CD4-positive, alpha-beta T cell (primary cell): ENCODE data around the gene SMARCD1. TPM values are rescaled to one million over a fixed set of nuclear protein-coding genes. Genes with fewer than 3 reads are reported as not detected.

Experiments used
- ATAC-seq: fragments of 200-7000 bp; cut with Tn5 transposase; one replicate; pipeline ENCODE4 v1.10.0; 2022; ENCODE audit warnings: mild to moderate bottlenecking; ENCODE audit not compliant: poor library complexity
- CTCF ChIA-PET: fragments of 350-600 bp; sonication (Branson Sonifier 250); formaldehyde crosslinking; loops from one replicate; lab custom pipeline; 2021; ENCODE audit warnings: antibody characterized with exemption, inconsistent platforms; lab: Charles Lee
- POLR2A ChIA-PET: fragments of 350-600 bp; sonication (Branson Sonifier 250); formaldehyde crosslinking; loops from one replicate; lab custom pipeline; 2021; ENCODE audit warnings: antibody characterized with exemption, inconsistent platforms; lab: Charles Lee
- DNase-seq, 14 experiments: peaks; one replicate each; pipeline ENCODE4 v3.0.0-alpha.2; 2013 to 2020; ENCODE audit warnings: mixed read lengths in 2 of 14
- H3K27ac ChIP-seq, 2 donors: one replicate each; pipeline versions ENCODE4 v1.5.1 to v1.7.0; 2013; ENCODE audit warnings: low read length in 2 of 2, low read depth in 1 of 2, mild to moderate bottlenecking in 1 of 2
- H3K27me3 ChIP-seq, 2 experiments: 1 replicate in 1 of 2; 2 replicates in 1 of 2; pipeline versions ENCODE4 v1.6.1 to v1.7.0; 2013; ENCODE audit warnings: low read length in 2 of 2, control low read depth in 1 of 2, mild to moderate bottlenecking in 1 of 2, moderate library complexity in 1 of 2; ENCODE audit not compliant: insufficient read depth in 2 of 2, control insufficient read depth in 1 of 2
- H3K36me3 ChIP-seq: one replicate; pipeline ENCODE4 v1.6.1; 2013; ENCODE audit warnings: low read length, control low read depth; ENCODE audit not compliant: insufficient read depth
- H3K4me1 ChIP-seq: one replicate; pipeline ENCODE4 v1.6.1; 2013; ENCODE audit warnings: low read length, control low read depth; ENCODE audit not compliant: insufficient read depth
- H3K4me3 ChIP-seq: one replicate; pipeline ENCODE4 v1.5.1; 2013; ENCODE audit warnings: mild to moderate bottlenecking, low read length, moderate library complexity
- H3K9me3 ChIP-seq, 2 experiments: 1 replicate in 1 of 2; 2 replicates in 1 of 2; pipeline versions ENCODE4 v1.6.1 to v1.7.0; 2013; ENCODE audit warnings: low read length in 2 of 2, mild to moderate bottlenecking in 2 of 2, control low read depth in 1 of 2, moderate library complexity in 1 of 2; ENCODE audit not compliant: control insufficient read depth in 1 of 2, insufficient read depth in 1 of 2
- H3K27ac Mint-ChIP-seq: one replicate; pipeline ENCODE4 v1.8.0; 2020; ENCODE audit warnings: mixed read lengths
- H3K27me3 Mint-ChIP-seq: one replicate; pipeline ENCODE4 v1.8.0; 2021; ENCODE audit warnings: mixed read lengths
- H3K36me3 Mint-ChIP-seq: one replicate; pipeline ENCODE4 v1.8.0; 2021; ENCODE audit warnings: low read depth, mixed read lengths
- H3K4me1 Mint-ChIP-seq: one replicate; pipeline ENCODE4 v1.8.0; 2021; ENCODE audit warnings: low read depth, mixed read lengths
- H3K4me3 Mint-ChIP-seq: one replicate; pipeline ENCODE4 v1.8.0; 2020; ENCODE audit warnings: mild to moderate bottlenecking, mixed read lengths
- H3K9me3 Mint-ChIP-seq: one replicate; pipeline ENCODE4 v1.8.0; 2020; ENCODE audit warnings: mixed read lengths
- CTCF ChIP-seq: fragments of 200-600 bp; IDR thresholded peaks from one replicate; pipeline ENCODE4 v1.8.0; 2022; ENCODE audit warnings: antibody characterized with exemption, mild to moderate bottlenecking
- intact Hi-C, 2 experiments: fragments of 100-400 bp; cut with DNase I in 1 of 2; cut with micrococcal nuclease in 1 of 2; formaldehyde crosslinking; loops; one replicate each; pipeline versions ENCODE4 v1.15.1 to v1.9.0; 2023 to 2025; cut with DNase I, micrococcal nuclease
- total RNA-seq, 174 experiments: library from RNA in 2 of 174; stranded (reverse) in 2 of 174; gene quantifications; one replicate each; pipeline ENCODE4 v1.2.3 and lab custom pipeline; 2021 to 2026

SMARCD1 gene
- total RNA-seq, 2 experiments from 2014 or later: 78.9 to 80.0 TPM

- H3K27ac ChIP-seq: no peak overlapping the region
- ChIA-PET POLR2A (interaction anchor here (0.8 to 1.8 kb wide), 5 partner anchors 16 to 90 kb away, joined by 3 to 16 read pairs (median 3); partner anchors contain the start of genes COX14 and SMARCD1), CTCF (interaction anchor here (0.7 to 4.0 kb wide), 20 partner anchors 9 to 532 kb away, joined by 3 to 28 read pairs (median 4); partner anchors contain the start of genes CERS5, COX14 and SMARCD1)
- TF ChIP-seq CTCF: peak; percentile 82
- no peaks in the 10 kb centered on the region for H3K9me3 Mint-ChIP-seq
- H3K36me3 Mint-ChIP-seq: peaks cover 75% of the 10 kb centered on the region
- no peaks in the 10 kb centered on the region for H3K4me1 ChIP-seq
- peak in 3 of 14 experiments; percentile 61 to 70 (median 63) for DNase-seq
- peaks cover 16% of the 10 kb centered on the region for H3K4me1 Mint-ChIP-seq
- peaks cover 84% of the 10 kb centered on the region for H3K36me3 ChIP-seq
- intact Hi-C loops: loop anchor here (1.0 to 10.0 kb wide), 6 partner anchors 41 to 182 kb away; no protein-coding TSS in a partner anchor
- H3K4me3 Mint-ChIP-seq: no peak overlapping the region
- H3K27ac Mint-ChIP-seq: peak overlapping the region; percentile 16
- H3K9me3 ChIP-seq: no peaks in the 10 kb centered on the region
- no peaks in the 10 kb centered on the region for H3K27me3 Mint-ChIP-seq
- peak; percentile 65 for ATAC-seq
- H3K27me3 ChIP-seq: no peaks in the 10 kb centered on the region
- no peak overlapping the region for H3K4me3 ChIP-seq
These were observed 47.5 kb downstream of the SMARCD1 start for GRCh38 chr12:50132505-50133135.

GRCh38 chr12:50142993-50143392, 57.9 kb downstream of the SMARCD1 start:
- CTCF ChIA-PET: interaction anchor here (1.5 kb wide), 2 partner anchors 11 to 32 kb away, joined by 5 read pairs; partner anchors contain the start of gene COX14
- H3K9me3 ChIP-seq: no peaks in the 10 kb centered on the region
- no peak for ATAC-seq
- H3K4me1 ChIP-seq: no peaks in the 10 kb centered on the region
- H3K4me3 ChIP-seq: no peak overlapping the region
- no peaks in the 10 kb centered on the region for H3K27me3 ChIP-seq
- H3K27ac Mint-ChIP-seq: no peak overlapping the region
- H3K27ac ChIP-seq: no peak overlapping the region
- H3K4me3 Mint-ChIP-seq: no peak overlapping the region
- H3K36me3 Mint-ChIP-seq: peaks cover 52% of the 10 kb centered on the region
- DNase-seq: no peak
- H3K27me3 Mint-ChIP-seq: no peaks in the 10 kb centered on the region
- no peaks in the 10 kb centered on the region for H3K9me3 Mint-ChIP-seq
- peaks cover 48% of the 10 kb centered on the region for H3K36me3 ChIP-seq
- POLR2A ChIA-PET: no interaction called here
- intact Hi-C loops: no loop called here
- H3K4me1 Mint-ChIP-seq: peaks cover 9% of the 10 kb centered on the region
- TF ChIP-seq CTCF: no peak

- Histone ChIP-seq H3K36me3 (peaks cover 39% of the 10 kb centered on the region), H3K4me1 (no peaks in the 10 kb centered on the region), H3K27me3 (no peaks in the 10 kb centered on the region), H3K9me3 (no peaks in the 10 kb centered on the region), H3K27ac (no peak overlapping the region), H3K4me3 (no peak overlapping the region)
- no peak for DNase-seq
- no peaks in the 10 kb centered on the region for H3K9me3 Mint-ChIP-seq
- POLR2A ChIA-PET: no interaction called here
- intact Hi-C loops: no loop called here
- TF ChIP-seq CTCF: no peak
- peaks cover 49% of the 10 kb centered on the region for H3K36me3 Mint-ChIP-seq
- H3K27me3 Mint-ChIP-seq: no peaks in the 10 kb centered on the region
- no peak overlapping the region for H3K4me3 Mint-ChIP-seq
- CTCF ChIA-PET: no interaction called here
- ATAC-seq: no peak
- H3K27ac Mint-ChIP-seq: no peak overlapping the region
- peaks cover 20% of the 10 kb centered on the region for H3K4me1 Mint-ChIP-seq
These were observed 60.3 kb downstream of the SMARCD1 start for GRCh38 chr12:50145439-50145838.
